Prostate gland (tissue), 2 donors: ENCODE results near the gene RNF138.

Experiments
- POLR2A ChIP-seq: fragments of 450-650 bp; IDR thresholded peaks from one replicate; pipeline ENCODE4 v1.6.1; 2016; ENCODE audit warnings: antibody characterized with exemption, mild to moderate bottlenecking
- TF ChIP-seq, protein P1 (sequence below), 4 experiments: fragments of 200-600 bp in 2 of 4; fragments of 450-650 bp in 2 of 4; sonication (generic) in 2 of 4; IDR thresholded peaks; 1 replicate in 3 of 4; 2 replicates in 1 of 4; pipeline ENCODE4 v1.5.1; 2016 to 2019; ENCODE audit warnings: antibody characterized with exemption in 4 of 4, mild to moderate bottlenecking in 2 of 4, moderate library complexity in 2 of 4

DNA sequence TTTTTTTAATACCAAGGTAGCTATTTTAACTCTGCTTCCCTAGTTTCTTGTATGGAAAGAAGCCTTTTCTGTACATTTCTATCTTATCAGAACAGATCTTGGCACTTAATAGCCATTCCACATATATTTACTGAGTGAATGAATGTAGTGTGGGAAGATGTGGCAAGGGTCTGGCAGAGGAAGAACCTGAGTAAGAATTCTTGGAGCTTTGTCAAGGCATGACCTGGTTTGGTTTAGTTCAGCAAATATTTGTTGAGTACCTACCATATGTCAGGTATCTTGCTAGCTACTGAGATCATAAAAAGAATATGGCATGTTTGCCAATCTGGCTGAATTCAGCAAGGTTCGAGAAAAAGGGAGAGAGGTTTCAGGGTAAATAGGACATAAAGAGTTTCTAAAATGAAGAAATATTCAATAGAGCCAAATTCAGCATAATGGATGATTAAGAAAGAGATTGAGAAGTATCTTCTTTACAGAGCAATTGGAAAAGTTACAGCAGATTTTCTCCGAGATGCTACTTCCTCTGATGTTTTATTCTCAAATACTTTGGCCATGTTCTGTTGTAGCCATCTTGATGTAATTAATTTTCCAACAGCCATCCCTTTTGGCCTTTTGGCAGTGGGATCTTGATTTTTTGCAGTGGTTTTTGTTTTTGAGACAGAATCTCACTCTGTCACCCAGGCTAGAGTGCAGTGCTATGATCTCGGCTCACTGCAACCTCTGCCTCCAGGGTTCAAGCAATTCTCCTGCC, 76.5 kb downstream of the RNF138 start:
- TF ChIP-seq, protein P1, sequence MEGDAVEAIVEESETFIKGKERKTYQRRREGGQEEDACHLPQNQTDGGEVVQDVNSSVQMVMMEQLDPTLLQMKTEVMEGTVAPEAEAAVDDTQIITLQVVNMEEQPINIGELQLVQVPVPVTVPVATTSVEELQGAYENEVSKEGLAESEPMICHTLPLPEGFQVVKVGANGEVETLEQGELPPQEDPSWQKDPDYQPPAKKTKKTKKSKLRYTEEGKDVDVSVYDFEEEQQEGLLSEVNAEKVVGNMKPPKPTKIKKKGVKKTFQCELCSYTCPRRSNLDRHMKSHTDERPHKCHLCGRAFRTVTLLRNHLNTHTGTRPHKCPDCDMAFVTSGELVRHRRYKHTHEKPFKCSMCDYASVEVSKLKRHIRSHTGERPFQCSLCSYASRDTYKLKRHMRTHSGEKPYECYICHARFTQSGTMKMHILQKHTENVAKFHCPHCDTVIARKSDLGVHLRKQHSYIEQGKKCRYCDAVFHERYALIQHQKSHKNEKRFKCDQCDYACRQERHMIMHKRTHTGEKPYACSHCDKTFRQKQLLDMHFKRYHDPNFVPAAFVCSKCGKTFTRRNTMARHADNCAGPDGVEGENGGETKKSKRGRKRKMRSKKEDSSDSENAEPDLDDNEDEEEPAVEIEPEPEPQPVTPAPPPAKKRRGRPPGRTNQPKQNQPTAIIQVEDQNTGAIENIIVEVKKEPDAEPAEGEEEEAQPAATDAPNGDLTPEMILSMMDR (IDR thresholded peaks at IDR 0.05), result no peak
- TF ChIP-seq POLR2A, result no peak
